K562 (cell line): Measurements from ENCODE around the gene GZF1. TPM values are rescaled to one million over a fixed set of nuclear protein-coding genes. Genes with fewer than 3 reads are reported as not detected.

Experiments
- CBX2 ChIP-seq: fragments of 200-600 bp; sonication (generic); IDR thresholded peaks from one replicate; pipeline ENCODE4 v1.6.1; 2012; ENCODE audit warnings: mild to moderate bottlenecking, low read length, inconsistent platforms; ENCODE audit not compliant: insufficient read depth, poor library complexity, severe bottlenecking
- DIDO1 ChIP-seq: fragments of 450-650 bp; IDR thresholded peaks from 2 replicates; pipeline ENCODE4 v1.6.1; 2016; ENCODE audit warnings: low read depth, missing biosample characterization, missing genetic modification characterization
- ETS2 ChIP-seq: IDR thresholded peaks from 2 replicates; pipeline ENCODE4 v1.6.1; 2016; ENCODE audit warnings: borderline replicate concordance, missing genetic modification characterization, mild to moderate bottlenecking, moderate library complexity, missing compliant biosample characterization; ENCODE audit not compliant: poor library complexity, severe bottlenecking
- FIP1L1 ChIP-seq: fragments of 200-400 bp; formaldehyde crosslinking; IDR thresholded peaks from 2 replicates; pipeline ENCODE4 v1.6.1; 2018; ENCODE audit warnings: mild to moderate bottlenecking, low read depth, low read length; ENCODE audit not compliant: poor library complexity, severe bottlenecking
- GABPB1 ChIP-seq: sonication (generic); formaldehyde crosslinking; IDR thresholded peaks from 2 replicates; pipeline ENCODE4 v1.8.0; 2022; ENCODE audit warnings: mild to moderate bottlenecking, missing genetic modification reagents
- GABPB2 ChIP-seq: fragments of 250-450 bp; sonication (Bioruptor Pico); conservative IDR thresholded peaks from 2 replicates; pipeline ENCODE4 v1.5.1; 2021; ENCODE audit warnings: mild to moderate bottlenecking
- HDAC1 ChIP-seq, 2 experiments: fragments of 450-650 bp; IDR thresholded peaks; 2 replicates each; pipeline ENCODE4 v1.6.1; 2016 to 2017; ENCODE audit warnings: inconsistent platforms in 1 of 2, mild to moderate bottlenecking in 1 of 2, moderate library complexity in 1 of 2
- HOXB6 ChIP-seq: fragments of 250-450 bp; sonication (Bioruptor Pico); IDR thresholded peaks from 2 replicates; pipeline ENCODE4 v1.5.1; 2022; ENCODE audit warnings: mild to moderate bottlenecking, borderline replicate concordance
- KLF10 ChIP-seq: fragments of 250-450 bp; sonication (Bioruptor Pico); IDR thresholded peaks from 2 replicates; pipeline ENCODE4 v1.6.1; 2021; ENCODE audit warnings: matching md5 sums
- KLF6 ChIP-seq: fragments of 250-450 bp; sonication (Bioruptor Pico); IDR thresholded peaks from 2 replicates; pipeline ENCODE4 v1.4.0; 2020; ENCODE audit warnings: mild to moderate bottlenecking, moderate library complexity, borderline replicate concordance
- NFE2 ChIP-seq: IDR thresholded peaks from 2 replicates; pipeline ENCODE4 v1.6.1; 2014; ENCODE audit warnings: antibody characterized with exemption, low read depth
- PCBP1 ChIP-seq: fragments of 200-400 bp; formaldehyde crosslinking; IDR thresholded peaks from 2 replicates; pipeline ENCODE4 v1.6.1; 2018; ENCODE audit warnings: mild to moderate bottlenecking, low read depth, low read length; ENCODE audit not compliant: poor library complexity, severe bottlenecking
- PRPF4 ChIP-seq: fragments of 200-400 bp; formaldehyde crosslinking; IDR thresholded peaks from one replicate; pipeline ENCODE4 v1.6.1; 2017; ENCODE audit warnings: low read length, low read depth, mild to moderate bottlenecking; ENCODE audit not compliant: insufficient read depth, poor library complexity, severe bottlenecking
- SIRT6 ChIP-seq: IDR thresholded peaks from one replicate; pipeline ENCODE4 v1.6.1; 2012; ENCODE audit warnings: low read depth, mild to moderate bottlenecking, control low read depth, inconsistent platforms, low read length, moderate library complexity
- UBTF ChIP-seq, 2 experiments: IDR thresholded peaks; 2 replicates each; pipeline ENCODE4 v1.6.1; 2012; ENCODE audit warnings: improper control_type of control experiment in 2 of 2, low read depth in 2 of 2, low read length in 2 of 2, borderline replicate concordance in 1 of 2
- ZEB2 ChIP-seq: fragments of 450-650 bp; IDR thresholded peaks from 2 replicates; pipeline ENCODE4 v1.6.1; 2016
- ZNF143 ChIP-seq: sonication (generic); formaldehyde crosslinking; IDR thresholded peaks from 2 replicates; pipeline ENCODE4 v1.9.0; 2022; ENCODE audit warnings: mild to moderate bottlenecking, missing genetic modification reagents
- ZNF165 ChIP-seq: fragments of 250-450 bp; sonication (Bioruptor Pico); IDR thresholded peaks from 2 replicates; pipeline ENCODE4 v1.4.0; 2020; ENCODE audit warnings: borderline replicate concordance
- ZNF274 ChIP-seq: IDR thresholded peaks from 2 replicates; pipeline ENCODE4 v1.6.1; 2011; ENCODE audit warnings: low read depth, mild to moderate bottlenecking, low read length, moderate library complexity, borderline replicate concordance
- ZNF507 ChIP-seq: conservative IDR thresholded peaks from 2 replicates; pipeline ENCODE4 v1.6.1; 2017; ENCODE audit warnings: missing genetic modification characterization, missing compliant biosample characterization
- ZNF668 ChIP-seq: fragments of 250-450 bp; sonication (Bioruptor Pico); IDR thresholded peaks from 2 replicates; pipeline ENCODE4 v1.8.0; 2022; ENCODE audit warnings: mild to moderate bottlenecking, inconsistent platforms
- ZNF778 ChIP-seq: fragments of 450-650 bp; formaldehyde crosslinking; IDR thresholded peaks from 2 replicates; pipeline ENCODE4 v1.4.0; 2020; ENCODE audit warnings: mild to moderate bottlenecking, moderate library complexity
- polyA plus RNA-seq, 8 experiments: library from polyadenylated mRNA; depleted of rRNA in 4 of 8; stranded (reverse) in 5 of 8; unstranded in 3 of 8; fragments of >200 nt; fragmentation: Nextera tagmentation in 2 of 8; fragmentation: Illumina TruSeq in 1 of 8; extraction: Ambion mirVana in 2 of 8; extraction: Trizol in 1 of 8; gene quantifications; 2 replicates each; pipeline versions ENCODE4 v1.2.1 to v1.2.3, GENCODE V29; 2011 to 2014; ENCODE audit warnings: inconsistent platforms in 1 of 8, missing spikeins in 1 of 8
- total RNA-seq, 7 experiments: library from RNA; depleted of rRNA in 6 of 7; stranded (reverse); fragments of >200 nt in 6 of 7; fragmentation: Illumina TruSeq in 2 of 7; extraction: Trizol in 2 of 7; gene quantifications; 2 replicates each; pipeline versions ENCODE4 v1.2.1 to v1.2.3, GENCODE V29; 2011 to 2021; ENCODE audit warnings: low replicate concordance in 1 of 7
- TF ChIP-seq, protein P1 (sequence below), 2 experiments: fragments of 450-650 bp in 1 of 2; sonication (generic) in 1 of 2; formaldehyde crosslinking; conservative IDR thresholded peaks; 2 replicates each; pipeline versions ENCODE4 v1.4.0 to v1.8.1; 2020 to 2022; ENCODE audit warnings: mild to moderate bottlenecking in 1 of 2, missing genetic modification reagents in 1 of 2
- TF ChIP-seq, protein P2 (sequence below): fragments of 450-650 bp; formaldehyde crosslinking; IDR thresholded peaks from 2 replicates; pipeline ENCODE4 v1.4.0; 2020; ENCODE audit warnings: mild to moderate bottlenecking, moderate library complexity

Gene GZF1
- total and polyA plus RNA-seq, 9 of the 15 experiments (the other 6 are each of a cell fraction or from before 2014, with no cell fraction given) = 1.2 to 15.7 (median 7.4) TPM

DNA sequence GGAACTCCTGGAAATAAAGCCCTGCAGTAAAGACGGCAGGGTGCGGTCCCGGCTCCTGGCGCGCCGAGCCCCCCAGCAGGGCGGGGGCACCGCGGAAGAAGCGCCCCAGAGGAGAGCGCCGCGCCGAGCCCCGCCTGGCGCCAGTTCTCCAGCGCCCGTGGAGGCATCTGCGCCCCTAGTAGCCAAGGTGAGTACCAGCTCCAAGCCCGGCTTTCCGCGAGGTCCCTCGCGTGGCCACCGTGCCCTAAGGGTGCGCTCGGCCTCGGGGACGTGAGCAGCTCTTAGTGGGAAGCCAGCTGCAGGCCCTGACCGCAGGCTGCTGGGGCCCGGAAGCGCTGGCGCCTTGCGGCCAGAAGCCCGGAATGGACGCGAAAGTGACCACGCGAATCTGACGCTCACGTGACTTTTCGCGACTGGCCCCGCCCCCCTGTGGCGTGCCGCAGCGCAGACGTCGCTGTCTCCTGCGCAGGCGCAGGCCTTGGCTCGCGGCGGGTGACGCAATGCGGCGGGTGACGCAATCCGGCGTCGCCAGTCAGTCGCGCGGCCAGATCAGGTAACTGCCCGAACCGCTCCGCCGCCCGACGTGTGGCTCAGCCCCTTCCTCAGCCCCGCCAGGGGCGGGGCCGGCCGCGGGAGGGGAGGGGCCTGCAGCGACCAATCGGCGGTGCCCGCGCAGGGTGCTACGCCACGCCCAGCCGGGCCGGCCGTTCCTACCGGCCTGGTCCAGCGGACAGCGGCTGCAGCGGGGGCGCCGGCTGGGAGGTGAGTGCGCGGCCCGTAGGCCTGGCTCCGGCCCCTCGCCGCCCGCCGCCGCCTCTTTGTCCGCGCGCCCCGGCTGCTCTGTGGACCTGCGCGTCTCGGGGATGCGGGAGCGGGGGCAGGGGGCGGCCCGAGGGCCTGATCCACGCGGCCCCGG is at the start of gene GZF1 (continued):
- TF ChIP-seq UBTF (IDR thresholded peaks at IDR 0.05; ENCODE audit: borderline replicate concordance in 1 of 2, low read depth in 2 of 2, low read length in 2 of 2) (peak in 1 of 2 experiments; percentile 68; a peak in 2 of 4 replicates), PCBP1 (no peak), ZNF507 (tag) (no peak), PRPF4 (no peak), ZNF274 (no peak), SIRT6 (no peak), KLF10 (CRISPR knock-in tag) (no peak), GABPB2 (CRISPR knock-in tag) (no peak), CBX2 (no peak), ZNF143 (CRISPR knock-in tag) (no peak), DIDO1 (tag) (no peak; the same call in 1 of the 2 replicates), ZEB2 (no peak), HOXB6 (no peak), KLF6 (CRISPR knock-in tag) (no peak), ZNF668 (CRISPR knock-in tag) (no peak), NFE2 (peak; percentile 52), ETS2 (no peak), ZNF165 (CRISPR knock-in tag) (no peak), HDAC1 (IDR thresholded peaks at IDR 0.05) (peak in 1 of 2 experiments; percentile 78; a peak in 2 of 4 replicates), GABPB1 (CRISPR knock-in tag) (peak; percentile 59; the same call in 1 of the 2 replicates), ZNF778 (no peak), FIP1L1 (peak; percentile 54)
- TF ChIP-seq, protein P1, sequence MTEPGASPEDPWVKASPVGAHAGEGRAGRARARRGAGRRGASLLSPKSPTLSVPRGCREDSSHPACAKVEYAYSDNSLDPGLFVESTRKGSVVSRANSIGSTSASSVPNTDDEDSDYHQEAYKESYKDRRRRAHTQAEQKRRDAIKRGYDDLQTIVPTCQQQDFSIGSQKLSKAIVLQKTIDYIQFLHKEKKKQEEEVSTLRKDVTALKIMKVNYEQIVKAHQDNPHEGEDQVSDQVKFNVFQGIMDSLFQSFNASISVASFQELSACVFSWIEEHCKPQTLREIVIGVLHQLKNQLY (CRISPR knock-in tag; conservative IDR thresholded peaks at IDR 0.05) = no peak
- TF ChIP-seq, protein P2, sequence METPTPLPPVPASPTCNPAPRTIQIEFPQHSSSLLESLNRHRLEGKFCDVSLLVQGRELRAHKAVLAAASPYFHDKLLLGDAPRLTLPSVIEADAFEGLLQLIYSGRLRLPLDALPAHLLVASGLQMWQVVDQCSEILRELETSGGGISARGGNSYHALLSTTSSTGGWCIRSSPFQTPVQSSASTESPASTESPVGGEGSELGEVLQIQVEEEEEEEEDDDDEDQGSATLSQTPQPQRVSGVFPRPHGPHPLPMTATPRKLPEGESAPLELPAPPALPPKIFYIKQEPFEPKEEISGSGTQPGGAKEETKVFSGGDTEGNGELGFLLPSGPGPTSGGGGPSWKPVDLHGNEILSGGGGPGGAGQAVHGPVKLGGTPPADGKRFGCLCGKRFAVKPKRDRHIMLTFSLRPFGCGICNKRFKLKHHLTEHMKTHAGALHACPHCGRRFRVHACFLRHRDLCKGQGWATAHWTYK (CRISPR knock-in tag) = peak; percentile 13; the same call in 1 of the 2 replicates
